GM18517 (cell line): ENCODE data around the gene TSACC.
"Not testable (repeated sequence)": the region's sequence is repeated elsewhere in the genome, so short reads cannot be mapped to it uniquely, and the experiment has no call there.

Experiments used
- ATAC-seq: cut with Tn5 transposase; IDR thresholded peaks from one replicate; pipeline ENCODE4 v1.9.1; 2021; ENCODE audit warnings: mild to moderate bottlenecking, moderate library complexity; ENCODE audit not compliant: unreplicated experiment

TSACC gene

DNA sequence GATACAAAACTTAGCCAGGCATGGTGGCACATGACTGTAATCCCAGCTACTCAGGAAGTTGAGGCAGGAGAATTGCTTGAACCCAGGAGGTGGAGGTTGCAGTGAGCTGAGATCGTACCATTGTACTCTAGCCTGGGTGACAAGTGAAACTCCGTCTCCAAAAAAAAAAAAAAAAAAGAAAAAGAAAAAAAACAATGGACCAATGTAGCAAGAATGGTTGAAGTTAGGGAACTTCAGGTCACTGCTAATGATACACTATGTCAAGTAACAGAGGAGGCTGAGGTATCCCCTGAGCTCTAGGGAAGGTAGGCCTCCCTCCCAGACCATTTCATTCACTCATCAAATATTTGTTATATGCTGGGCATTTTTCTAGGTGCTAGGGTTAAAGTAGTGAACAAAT, 7.7 kb downstream of the TSACC start:
- not testable (repeated sequence) for ATAC-seq

DNA sequence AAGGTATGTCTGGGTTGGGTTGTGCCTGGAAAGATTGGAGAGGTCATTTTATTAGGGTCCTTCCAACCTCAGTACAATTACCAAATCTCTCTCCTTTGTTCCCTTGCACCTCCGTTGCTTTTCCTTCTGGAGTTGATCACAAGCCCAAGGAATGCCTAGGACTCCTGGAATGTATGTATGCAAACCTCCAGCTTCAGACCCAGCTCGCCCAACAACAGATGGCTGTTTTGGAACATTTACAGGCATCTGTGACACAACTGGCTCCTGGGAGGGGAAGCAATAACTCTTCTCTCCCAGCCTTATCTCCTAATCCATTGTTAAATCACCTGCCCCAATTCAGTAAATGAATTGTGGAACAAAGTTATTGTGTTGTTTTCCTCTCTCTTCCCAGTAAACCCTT, 8.3 kb downstream of the TSACC start:
- no peak for ATAC-seq

DNA sequence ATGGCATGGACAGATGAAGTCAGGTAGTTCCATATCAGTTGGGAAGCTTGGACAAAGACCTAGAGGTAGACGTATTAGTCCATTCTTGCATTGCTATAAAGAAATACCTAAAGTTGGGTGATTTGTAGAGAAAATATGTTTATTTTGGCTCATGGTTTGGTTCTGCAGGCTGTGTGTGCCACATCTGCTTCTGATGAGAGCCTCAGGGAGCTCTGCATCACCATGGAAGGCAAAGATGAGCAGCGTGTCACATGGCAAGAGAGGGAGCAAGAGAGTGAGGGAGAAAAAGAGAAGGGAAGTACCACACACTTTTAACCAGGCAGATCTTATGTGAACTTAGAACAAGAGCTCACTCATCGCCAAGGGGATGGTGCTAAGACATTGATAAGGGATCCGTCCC, 9.0 kb downstream of the TSACC start:
- no peak for ATAC-seq

DNA sequence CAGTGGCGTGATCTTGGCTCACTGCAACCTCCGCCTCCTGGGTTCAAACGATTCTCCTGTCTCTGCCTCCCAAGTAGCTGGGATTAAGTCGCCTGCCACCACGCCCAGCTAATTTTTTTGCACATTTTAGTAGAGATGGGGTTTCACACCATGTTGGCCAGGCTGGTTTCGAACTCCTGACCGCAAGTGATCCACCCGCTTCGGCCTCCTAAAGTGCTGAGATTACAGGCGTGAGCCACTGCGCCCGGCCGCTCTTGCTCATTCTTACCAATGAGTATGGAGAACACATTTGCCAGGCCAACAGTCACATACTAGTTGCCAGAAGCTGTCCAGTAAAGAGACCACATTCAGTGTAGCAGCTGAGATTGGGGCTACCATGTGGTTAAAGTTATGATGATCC, 14.2 kb downstream of the TSACC start:
- ATAC-seq, result not testable (repeated sequence)

DNA sequence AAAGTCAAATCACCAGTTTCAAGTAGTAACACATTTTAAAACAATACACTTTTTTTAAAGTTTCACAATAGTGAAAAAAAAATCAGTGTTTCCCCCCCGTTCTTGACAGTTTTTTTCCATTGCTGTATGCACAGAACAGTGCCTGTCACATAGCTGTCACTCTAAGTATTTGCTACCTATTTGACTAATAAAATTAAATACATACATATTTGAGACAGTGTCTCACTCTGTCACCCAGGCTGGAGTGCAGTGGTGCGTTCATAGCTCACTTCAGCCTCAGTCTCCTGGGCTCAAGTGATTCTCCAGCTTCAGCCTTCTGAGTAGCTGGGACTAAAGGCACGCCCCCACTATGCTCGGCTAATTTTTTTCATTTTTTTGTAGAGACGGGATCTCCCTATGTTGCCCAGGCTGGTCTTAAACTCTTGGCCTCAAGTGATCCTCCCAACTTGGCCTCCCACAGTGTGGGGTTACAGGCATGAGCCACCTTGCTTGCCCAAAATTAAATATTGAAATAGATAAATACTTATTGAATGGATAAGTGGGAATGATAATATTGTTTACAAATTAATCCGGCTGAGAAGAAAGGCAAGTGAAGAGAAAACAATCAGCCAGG, 18.0 kb downstream of the TSACC start:
- ATAC-seq, result no peak

DNA sequence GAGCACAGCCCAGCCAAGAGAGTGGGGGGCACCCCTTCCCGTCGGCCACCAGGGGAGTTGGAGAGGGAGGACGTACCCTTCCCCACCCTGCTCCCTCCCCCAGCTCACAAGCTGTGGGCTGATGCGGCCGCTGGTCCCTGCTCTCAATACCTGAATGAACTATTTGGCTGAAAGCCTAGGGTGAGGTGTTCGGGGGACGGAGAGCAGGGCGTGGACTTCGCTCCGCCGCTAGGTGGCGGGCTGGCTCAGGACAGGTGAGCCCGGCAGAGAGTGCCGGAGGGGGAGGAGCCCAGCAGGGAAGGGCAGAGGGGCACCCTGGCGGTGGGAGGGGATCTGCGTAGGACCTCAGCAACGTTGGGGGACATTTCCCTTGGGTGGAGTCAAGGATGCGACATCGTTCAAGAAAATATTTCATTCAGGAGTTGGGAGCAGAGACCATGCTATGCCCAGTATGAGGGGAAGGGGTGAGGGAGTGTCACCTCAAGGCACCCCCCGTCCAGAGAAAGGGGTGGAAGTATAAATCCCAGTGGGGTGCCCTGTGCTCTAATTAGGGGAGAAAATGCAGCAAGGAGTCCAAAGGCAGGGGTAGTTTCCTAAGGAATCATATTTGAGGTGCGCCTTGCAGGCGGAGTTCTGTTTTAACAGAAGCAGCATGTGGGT, 18.7 kb downstream of the TSACC start:
- ATAC-seq, result no peak

DNA sequence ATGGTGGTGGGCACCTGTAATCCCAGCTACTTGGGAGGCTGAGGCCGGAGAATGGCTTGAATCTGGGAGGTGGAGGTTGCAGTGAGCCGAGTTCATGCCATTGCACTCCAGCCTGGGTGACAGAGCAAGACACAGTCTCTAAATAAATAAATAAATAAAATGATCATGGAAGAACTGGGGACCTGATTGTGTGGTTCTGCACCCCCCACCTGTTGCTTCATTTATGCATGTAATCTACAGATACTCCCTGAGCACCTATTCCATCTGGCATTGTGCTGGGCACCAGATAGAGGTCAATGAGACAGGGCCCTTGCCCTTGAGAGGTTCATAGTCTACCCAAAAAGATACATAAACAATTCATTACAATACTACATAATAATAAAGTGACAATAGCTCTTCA, 19.7 kb downstream of the TSACC start:
- no peak for ATAC-seq

DNA sequence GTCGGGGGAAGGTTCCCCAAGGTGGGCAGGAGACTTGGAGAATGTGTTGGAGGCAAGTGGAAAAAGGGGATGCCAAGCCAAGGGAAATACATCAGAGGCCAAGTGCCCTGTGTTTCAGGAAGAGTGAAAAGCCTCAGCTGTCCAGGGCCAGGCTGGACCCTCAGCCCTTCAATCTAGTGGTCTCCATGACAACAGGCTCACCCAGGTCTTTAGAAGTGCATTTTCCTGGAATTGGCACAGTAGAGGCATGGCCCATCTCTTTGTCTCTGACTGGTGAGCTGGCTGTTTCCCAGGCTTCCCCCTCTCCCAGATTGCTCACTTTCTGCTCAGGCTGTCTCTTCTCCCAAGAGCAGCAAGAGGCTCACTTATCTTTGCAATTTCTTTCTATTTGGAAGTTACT, 20.3 kb downstream of the TSACC start:
- no peak for ATAC-seq

DNA sequence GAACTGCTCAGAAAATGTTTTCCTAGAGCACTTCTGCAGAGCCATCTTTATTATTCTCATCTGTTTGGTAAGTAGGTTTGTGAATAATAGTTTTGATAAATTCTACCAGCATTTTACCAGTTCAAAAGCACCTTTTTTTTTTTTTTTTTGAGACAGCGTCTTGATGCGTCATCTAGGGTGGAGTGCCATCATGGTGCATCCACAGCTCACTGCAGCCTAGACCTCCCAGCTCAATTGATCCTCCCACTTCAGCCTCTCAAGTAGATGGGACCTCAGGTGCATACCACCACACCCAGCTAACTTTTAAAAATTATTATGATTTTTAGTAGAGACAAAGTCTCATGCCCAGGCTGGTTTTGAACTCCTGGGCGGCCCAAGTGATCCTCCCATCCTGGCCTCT, 20.9 kb downstream of the TSACC start:
- no peak for ATAC-seq

DNA sequence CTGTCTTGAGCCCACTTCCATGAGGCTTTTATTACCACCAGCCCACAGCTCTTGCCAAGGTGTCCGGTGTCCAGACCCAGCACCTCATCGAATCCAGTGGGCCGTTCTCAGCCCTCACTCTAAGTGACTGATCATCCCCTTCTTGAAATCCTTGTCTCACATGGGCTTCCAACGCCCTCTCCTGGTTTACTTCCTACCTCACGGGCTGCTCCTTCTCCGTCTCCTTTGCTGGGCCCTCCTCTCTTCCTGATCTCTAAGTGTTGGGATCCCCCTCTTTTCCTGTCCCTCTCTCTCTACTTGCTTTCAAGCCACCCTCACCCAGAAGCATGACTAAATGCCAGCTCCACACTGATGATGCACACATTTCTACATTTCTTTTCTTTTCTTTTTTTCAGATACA, 21.6 kb downstream of the TSACC start:
- ATAC-seq, result no peak

DNA sequence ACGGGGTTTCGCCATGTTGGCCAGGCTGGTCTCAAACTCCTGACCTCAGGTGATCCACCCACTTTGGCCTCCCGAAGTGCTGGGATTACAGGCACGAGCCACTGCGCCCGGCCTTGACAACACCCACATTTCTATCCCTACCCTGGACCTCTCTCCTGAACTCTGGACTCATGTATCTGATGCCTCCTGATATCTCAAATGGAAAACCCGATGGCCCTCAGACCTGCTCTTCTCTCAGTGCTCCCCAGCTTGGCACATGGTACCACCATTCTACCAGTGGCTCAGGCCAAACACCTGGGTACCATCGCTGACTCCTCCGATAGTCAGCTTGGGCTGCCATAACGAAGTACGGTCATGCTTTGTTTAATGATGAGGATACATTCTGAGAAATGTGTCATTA, 22.2 kb downstream of the TSACC start:
- no peak for ATAC-seq

DNA sequence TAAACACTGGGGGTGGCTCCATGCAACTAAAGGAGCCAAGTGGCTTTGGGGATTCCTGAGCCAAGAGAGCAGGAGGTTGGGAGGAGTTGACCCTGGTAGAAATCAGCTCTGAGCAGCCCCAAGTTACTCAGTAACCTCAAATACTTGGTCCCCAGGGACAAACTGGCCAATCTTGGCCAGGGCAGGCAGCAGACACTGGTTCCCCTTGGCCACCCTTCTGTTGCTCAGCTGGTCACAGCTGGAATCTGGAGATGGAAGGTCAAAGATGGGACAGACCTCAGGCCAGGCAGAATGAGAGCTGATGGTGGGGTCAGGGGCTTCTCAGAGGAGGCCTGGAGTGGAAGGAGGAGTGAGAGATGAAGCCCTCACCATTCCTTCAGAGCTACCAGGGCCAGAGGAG, 27.4 kb downstream of the TSACC start:
- no peak for ATAC-seq

DNA sequence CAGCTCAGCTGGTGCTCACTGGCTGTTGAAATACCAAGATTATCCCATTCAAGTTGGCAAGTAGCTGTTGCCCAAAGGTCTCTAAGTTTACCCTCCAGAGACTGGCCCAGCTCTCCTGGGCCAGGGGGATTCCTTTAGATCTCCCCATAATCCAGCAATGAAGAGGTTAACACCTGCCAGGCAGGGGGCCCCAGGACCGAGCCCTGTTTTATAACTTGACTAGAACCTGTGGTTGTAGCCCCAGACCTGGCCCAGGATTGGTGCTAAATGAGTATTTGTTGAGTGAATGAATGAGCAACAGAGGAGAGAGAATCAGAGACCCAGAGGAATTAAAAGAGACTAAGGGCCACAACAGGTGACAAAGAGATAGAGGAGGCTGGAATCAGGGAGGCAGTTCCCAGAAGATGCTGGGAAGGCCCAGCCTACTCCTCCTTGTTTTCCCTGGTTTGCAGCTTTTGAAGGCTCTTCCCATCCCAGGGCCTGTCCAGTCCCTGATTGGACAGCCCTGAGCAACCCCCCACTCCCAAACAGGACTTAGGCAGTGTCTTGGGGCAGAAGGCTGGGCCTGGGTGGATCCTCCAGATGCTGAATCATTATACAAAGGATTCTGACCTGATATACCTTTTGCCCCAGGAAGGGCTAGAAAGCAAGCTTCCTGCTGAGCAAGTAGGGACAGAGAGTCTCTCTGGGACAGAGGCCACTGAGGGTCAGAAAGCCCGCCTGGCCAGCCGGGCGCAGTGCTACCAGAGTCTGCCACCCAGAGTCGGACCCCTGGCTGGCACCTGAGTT, 28.2 kb downstream of the TSACC start:
- ATAC-seq, result no peak

DNA sequence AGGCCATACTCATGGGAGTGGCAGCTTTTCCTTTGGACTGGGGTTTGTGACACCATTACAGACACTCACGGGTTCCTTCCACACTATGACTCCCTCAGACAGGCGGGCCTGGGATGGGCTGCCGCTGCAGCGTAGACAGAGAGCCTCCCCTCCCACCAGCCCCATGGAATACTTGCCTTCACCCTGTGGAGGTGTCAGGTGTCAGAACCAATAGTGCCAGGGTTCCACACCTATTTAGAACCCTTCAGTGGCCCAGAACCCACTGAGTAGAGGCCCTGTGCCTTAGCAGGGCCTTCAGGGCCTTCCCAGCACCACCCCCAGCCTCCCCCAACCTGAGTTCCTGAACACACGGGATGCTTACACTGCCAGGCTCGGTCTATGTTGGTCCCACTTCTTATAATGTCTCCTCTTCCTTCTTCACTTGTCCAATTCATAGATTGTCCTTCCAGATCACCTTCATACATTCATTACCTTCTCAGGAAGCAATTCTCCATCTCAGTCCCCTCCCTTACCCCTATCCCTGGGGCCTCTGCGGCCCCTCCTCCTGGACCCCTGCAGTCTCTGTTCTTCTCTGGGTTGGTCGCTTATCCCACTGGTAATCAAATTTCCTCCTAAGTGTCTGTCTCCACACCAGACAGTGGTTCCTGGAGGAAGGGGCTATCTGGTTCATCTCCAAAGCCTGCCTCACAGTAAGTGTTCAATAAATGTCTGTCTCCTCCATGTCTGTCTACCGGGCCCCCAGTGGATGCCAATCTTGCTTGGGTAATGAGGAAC, 29.2 kb downstream of the TSACC start:
- no peak for ATAC-seq

DNA sequence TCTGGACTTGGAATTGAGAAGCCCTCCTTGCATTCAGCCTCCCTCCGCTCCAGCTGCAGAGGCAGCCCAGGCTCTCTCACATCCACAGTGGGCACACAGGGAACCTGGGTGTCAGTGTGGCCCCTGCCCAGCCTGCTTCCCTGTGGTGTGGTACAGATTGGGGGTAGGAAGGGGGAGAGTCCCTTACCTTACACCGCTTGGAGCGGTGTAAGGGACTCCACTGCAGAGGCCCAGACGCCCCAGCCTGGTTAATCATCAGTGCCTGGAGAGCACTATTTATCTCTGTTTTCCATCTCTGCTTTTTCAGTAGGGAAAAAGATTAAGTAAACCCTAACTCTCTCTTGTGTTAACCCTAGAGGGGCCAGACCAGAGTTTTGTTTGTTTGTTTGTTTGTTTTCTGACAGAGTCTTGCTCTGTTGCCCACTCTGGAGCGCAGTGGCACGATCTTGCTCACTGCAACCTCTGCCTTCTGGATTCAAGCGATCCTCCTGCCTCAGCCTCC, 29.9 kb downstream of the TSACC start:
- no peak for ATAC-seq

DNA sequence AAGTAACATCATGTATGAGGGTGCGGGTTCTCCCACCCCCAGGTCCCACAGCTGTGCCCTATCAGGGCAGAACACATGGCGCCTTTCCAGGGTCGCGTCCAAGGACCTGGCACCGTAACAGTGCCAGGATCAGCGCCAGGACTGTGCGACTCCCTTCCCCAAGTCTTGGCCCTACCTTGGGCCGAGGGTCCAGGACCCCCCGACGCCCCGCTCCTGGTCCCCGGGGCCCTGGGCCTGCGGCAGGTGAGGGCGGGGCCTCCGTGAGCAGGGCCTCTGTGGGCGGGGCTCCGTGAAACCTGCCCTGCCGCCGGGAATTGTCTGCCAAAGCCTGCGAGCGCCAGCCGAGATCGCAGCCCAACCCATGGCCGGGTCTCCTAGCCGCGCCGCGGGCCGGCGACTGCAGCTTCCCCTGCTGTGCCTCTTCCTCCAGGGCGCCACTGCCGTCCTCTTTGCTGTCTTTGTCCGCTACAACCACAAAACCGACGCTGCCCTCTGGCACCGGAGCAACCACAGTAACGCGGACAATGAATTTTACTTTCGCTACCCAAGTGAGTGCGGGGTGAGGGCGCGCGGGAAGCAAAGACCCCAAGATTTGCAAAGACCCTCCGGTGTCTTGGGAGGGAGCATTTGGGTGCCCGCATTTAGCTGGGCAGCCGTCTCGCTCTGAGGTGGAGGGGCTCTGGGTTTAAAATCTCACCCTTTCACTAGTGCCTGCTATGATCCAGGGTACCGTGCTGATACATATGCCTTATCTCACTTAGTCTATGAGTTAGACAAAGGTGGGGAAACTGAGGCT, 30.8 kb downstream of the TSACC start, which contains the start of gene RHBG:
Gene RHBG, plus strand, starts transcription at position 323 of the 796 bp plus-strand sequence. Its CDS starts 39 bp downstream, at position 362.
- no peak for ATAC-seq

DNA sequence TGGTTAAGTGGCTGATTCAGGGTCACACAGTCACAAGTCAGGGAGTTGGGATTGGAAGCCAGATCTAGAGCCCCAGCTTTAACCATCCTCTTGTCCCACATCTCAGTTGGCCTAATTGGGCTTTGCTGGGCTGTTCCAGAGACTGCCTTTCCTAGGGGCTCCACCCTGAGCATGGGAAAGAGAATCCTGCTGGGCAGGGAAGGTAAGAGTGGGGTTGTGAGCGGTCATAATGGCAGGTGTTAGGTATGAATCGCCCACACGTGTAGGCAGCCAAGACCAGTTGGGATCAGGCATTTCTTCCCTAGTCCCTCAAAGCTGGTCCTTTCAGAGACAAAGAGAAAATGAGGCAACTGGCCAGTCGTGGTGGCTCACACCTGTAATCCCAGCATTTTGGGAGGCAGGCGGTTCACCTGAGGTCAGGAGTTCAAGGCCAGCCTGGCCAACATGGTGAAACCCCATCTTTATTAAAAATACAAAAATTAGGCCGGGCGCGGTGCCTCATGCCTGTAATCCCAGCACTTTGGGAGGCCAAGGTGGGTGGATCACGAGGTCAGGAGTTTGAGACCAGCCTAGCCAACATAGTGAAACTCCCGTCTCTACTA, 31.5 kb downstream of the TSACC start:
- not testable (repeated sequence) for ATAC-seq

DNA sequence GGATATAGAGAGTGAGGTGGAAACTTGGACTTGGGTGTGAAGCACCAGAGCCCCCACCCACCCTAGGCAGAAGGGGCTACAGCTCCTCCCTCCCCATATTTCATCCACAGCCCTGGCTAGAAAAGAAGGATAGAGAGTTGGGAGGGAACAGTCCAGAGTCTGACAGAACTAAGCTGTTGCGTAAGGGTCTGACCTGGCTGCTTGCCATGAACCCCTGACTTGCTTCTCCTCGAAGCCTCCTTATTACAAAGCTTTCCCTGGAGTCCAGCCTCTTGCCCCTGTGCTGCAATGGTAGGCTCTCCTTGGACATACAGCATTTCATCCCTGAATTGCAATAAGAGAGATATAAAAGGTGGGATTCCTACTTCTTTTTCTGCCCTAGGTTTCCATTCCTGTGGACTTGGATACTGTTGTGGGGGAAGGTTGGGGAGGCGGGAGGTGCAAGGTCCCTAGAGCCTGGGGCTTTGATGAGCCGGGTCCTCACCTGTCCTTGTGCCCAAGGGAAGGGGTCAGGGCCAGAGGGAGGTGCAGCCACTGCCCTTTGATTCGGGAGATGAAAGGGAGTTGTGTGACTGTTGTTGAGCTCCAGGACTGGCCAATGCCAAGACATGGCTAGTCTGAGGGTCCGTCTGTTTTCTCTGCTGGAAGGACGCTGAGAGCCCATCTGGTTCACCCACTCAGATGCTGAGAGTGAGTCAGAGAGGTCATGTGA, 33.4 kb downstream of the TSACC start:
- ATAC-seq, result no peak

DNA sequence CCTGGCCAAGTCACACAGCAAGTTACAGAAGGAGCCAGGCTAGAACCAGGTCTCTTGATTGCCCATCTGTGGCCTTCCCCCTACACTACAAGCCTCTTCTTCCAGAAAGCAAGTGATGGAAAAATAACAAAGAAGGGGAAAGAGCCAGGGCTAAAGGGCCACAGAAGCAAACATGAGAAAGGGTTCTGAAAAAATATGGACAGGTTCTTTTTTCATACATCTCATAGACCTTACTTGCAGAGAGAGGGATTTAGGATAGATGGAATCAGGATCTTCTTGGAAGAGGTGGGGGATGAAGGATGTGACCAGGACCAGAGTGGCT, 33.9 kb downstream of the TSACC start:
- ATAC-seq, result no peak
